Ovary (tissue), 3 donors: ENCODE data around the gene GNPAT.

Source experiments
- CTCF ChIP-seq, 3 donors: fragments of 450-650 bp in 2 of 3; fragments of 200-600 bp in 1 of 3; IDR thresholded peaks; one replicate each; pipeline versions ENCODE4 v1.5.1 to v1.8.0; 2016 to 2022; ENCODE audit warnings: antibody characterized with exemption in 3 of 3, mild to moderate bottlenecking in 1 of 3
- EP300 ChIP-seq: sonication (generic); formaldehyde crosslinking; IDR thresholded peaks from one replicate; pipeline ENCODE4 v1.6.1; 2017; ENCODE audit warnings: antibody characterized with exemption
- POLR2A ChIP-seq: fragments of 450-650 bp; IDR thresholded peaks from one replicate; pipeline ENCODE4 v1.6.1; 2017; ENCODE audit warnings: antibody characterized with exemption, mild to moderate bottlenecking, moderate library complexity
- donor health status: DM: no; HTN: no; CAD: no.

- TF ChIP-seq CTCF (IDR thresholded peaks at IDR 0.05): no peak
- TF ChIP-seq POLR2A: no peak
- TF ChIP-seq EP300: no peak
Observed at GRCh38 chr1:231214918-231215680, 25.9 kb upstream of the GNPAT start.
